Peyer's patch (tissue), 4 donors: ENCODE results near the gene NACC1. TPM values are rescaled to one million over a fixed set of nuclear protein-coding genes. Genes with fewer than 3 reads are reported as not detected.
"Not testable (repeated sequence)": the region's sequence is repeated elsewhere in the genome, so short reads cannot be mapped to it uniquely, and the experiment has no call there.

Experiments
- DNase-seq, 3 donors: peaks; one replicate each; pipeline ENCODE4 v3.0.0-alpha.2; 2017 to 2019
- H3K27ac ChIP-seq, 4 donors: fragments of 200-600 bp; sonication (generic); one replicate each; pipeline ENCODE4 v1.5.1; 2016 to 2019
- H3K27me3 ChIP-seq, 2 donors: fragments of 200-600 bp; sonication (generic); one replicate each; pipeline ENCODE4 v1.5.1; 2019
- H3K36me3 ChIP-seq, 3 donors: fragments of 200-600 bp; sonication (generic); one replicate each; pipeline ENCODE4 v1.5.1; 2016 to 2019
- H3K4me1 ChIP-seq, 4 donors: fragments of 200-600 bp; sonication (generic); one replicate each; pipeline ENCODE4 v1.5.1; 2016 to 2019
- H3K4me3 ChIP-seq, 4 donors: fragments of 200-600 bp; sonication (generic); 1 replicate in 3 of 4; 2 replicates in 1 of 4; pipeline ENCODE4 v1.5.1; 2016 to 2019; ENCODE audit warnings: mild to moderate bottlenecking in 1 of 4
- H3K9me3 ChIP-seq, 4 donors: fragments of 200-600 bp; sonication (generic); one replicate each; pipeline ENCODE4 v1.5.1; 2016 to 2019; ENCODE audit warnings: mild to moderate bottlenecking in 1 of 4
- POLR2A ChIP-seq, 2 donors: fragments of 450-650 bp; IDR thresholded peaks; one replicate each; pipeline ENCODE4 v1.5.1; 2017; ENCODE audit warnings: antibody characterized with exemption in 2 of 2, mild to moderate bottlenecking in 2 of 2, moderate library complexity in 2 of 2
- total RNA-seq, 4 donors: library from RNA; depleted of rRNA; stranded (reverse); fragments of >200 nt; gene quantifications; one replicate each; pipeline ENCODE4 v1.1.0, GENCODE V29; 2016
- TF ChIP-seq, protein P1 (sequence below), 6 experiments: fragments of 450-650 bp in 4 of 6; fragments of 200-600 bp in 2 of 6; sonication (generic) in 1 of 6; IDR thresholded peaks; one replicate each; pipeline ENCODE4 v1.5.1; 2017 to 2019; ENCODE audit warnings: antibody characterized with exemption in 6 of 6, mild to moderate bottlenecking in 3 of 6, moderate library complexity in 1 of 6

The NACC1 gene
- total RNA-seq, 4 donors from 2014 or later: 21.5 to 48.0 (median 37.1) TPM

GRCh38 chr19:13162724-13163608 lies 44.9 kb downstream of the NACC1 start:
- no peaks in the 10 kb centered on the region for H3K9me3 ChIP-seq
- peak; percentile 92 to 98 (median 98) for DNase-seq
- peak overlapping the region; percentile 88 to 98 (median 94) for H3K27ac ChIP-seq
- peak overlapping the region; percentile 37 to 57 (median 44) for H3K4me3 ChIP-seq
- peaks cover 17 to 48% (median 39%) of the 10 kb centered on the region in 4 donors for H3K4me1 ChIP-seq
- no peaks in the 10 kb centered on the region for H3K36me3 ChIP-seq
- H3K27me3 ChIP-seq: no peaks in the 10 kb centered on the region
- TF ChIP-seq POLR2A (IDR thresholded peaks at IDR 0.05): peak in 1 of 2 donors; percentile 95
- TF ChIP-seq, protein P1, sequence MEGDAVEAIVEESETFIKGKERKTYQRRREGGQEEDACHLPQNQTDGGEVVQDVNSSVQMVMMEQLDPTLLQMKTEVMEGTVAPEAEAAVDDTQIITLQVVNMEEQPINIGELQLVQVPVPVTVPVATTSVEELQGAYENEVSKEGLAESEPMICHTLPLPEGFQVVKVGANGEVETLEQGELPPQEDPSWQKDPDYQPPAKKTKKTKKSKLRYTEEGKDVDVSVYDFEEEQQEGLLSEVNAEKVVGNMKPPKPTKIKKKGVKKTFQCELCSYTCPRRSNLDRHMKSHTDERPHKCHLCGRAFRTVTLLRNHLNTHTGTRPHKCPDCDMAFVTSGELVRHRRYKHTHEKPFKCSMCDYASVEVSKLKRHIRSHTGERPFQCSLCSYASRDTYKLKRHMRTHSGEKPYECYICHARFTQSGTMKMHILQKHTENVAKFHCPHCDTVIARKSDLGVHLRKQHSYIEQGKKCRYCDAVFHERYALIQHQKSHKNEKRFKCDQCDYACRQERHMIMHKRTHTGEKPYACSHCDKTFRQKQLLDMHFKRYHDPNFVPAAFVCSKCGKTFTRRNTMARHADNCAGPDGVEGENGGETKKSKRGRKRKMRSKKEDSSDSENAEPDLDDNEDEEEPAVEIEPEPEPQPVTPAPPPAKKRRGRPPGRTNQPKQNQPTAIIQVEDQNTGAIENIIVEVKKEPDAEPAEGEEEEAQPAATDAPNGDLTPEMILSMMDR (IDR thresholded peaks at IDR 0.05): no peak

DNA sequence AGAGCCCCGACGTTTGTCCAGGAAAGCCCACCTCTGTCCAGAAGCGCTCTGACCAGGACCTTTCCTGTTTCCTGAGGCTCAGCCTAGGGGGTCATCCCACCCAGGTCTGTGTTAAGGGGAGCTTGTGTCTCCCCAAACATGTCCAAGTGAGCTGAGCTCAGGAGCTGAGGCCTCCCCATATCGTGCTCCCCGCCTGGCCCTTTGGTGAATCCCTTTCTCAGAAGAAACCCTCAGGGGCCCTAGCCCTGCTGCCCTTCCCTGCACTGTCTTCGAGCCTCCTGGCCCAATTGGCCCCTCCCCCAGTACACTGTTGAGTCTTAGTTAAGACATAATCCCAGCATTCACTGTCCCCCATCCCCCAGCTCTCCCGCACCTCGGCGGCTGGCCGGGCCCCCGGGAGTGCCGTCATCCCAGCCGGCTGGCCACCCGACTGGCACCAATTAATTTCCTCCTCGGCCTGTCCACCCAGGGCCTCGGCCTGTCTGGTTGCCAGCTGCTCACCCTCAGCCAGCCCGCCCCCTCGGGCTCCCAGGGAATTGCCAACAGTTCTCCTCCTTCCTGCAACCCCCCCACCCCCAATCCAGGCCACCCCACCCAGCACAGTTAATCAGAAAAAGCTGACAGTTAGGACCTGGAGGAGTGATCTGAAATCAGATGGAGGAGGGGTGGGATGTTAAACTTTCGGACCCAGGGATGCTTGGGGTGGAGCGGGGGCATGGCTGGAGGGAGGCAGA lies 45.7 kb downstream of the NACC1 start:
- DNase-seq: peak; percentile 71 to 83 (median 74)
- Histone ChIP-seq H3K36me3 (no peaks in the 10 kb centered on the region), H3K9me3 (no peaks in the 10 kb centered on the region), H3K4me3 (peak overlapping the region; percentile 3 to 57 (median 44)), H3K27me3 (no peaks in the 10 kb centered on the region), H3K4me1 (peaks cover 17 to 51% (median 43%) of the 10 kb centered on the region in 4 donors), H3K27ac (peak overlapping the region; percentile 88 to 98 (median 94))
- TF ChIP-seq, protein P1 (IDR thresholded peaks at IDR 0.05): no peak
- peak in 1 of 2 donors; percentile 26 for TF ChIP-seq POLR2A (IDR thresholded peaks at IDR 0.05)

GRCh38 chr19:13164343-13165161 lies 46.5 kb downstream of the NACC1 start:
- Histone ChIP-seq H3K4me3 (peak overlapping the region in 3 of 4 donors; percentile 3 to 57 (median 40)), H3K9me3 (no peaks in the 10 kb centered on the region), H3K27ac (peak overlapping the region; percentile 88 to 98 (median 94)), H3K36me3 (no peaks in the 10 kb centered on the region), H3K27me3 (no peaks in the 10 kb centered on the region), H3K4me1 (peaks cover 17 to 59% (median 46%) of the 10 kb centered on the region in 4 donors)
- TF ChIP-seq, protein P1 (IDR thresholded peaks at IDR 0.05): no peak
- no peak for TF ChIP-seq POLR2A (IDR thresholded peaks at IDR 0.05)
- peak; percentile 55 to 74 (median 70) for DNase-seq

GRCh38 chr19:13165162-13165997 lies 47.3 kb downstream of the NACC1 start:
- TF ChIP-seq, protein P1 (IDR thresholded peaks at IDR 0.05): no peak
- no peak for TF ChIP-seq POLR2A (IDR thresholded peaks at IDR 0.05)
- peaks cover 21 to 67% (median 46%) of the 10 kb centered on the region in 4 donors for H3K4me1 ChIP-seq
- no peak for DNase-seq
- H3K9me3 ChIP-seq: no peaks in the 10 kb centered on the region
- H3K27me3 ChIP-seq: no peaks in the 10 kb centered on the region
- no peak overlapping the region for H3K4me3 ChIP-seq
- H3K27ac ChIP-seq: peak overlapping the region; percentile 88 to 98 (median 94)
- H3K36me3 ChIP-seq: no peaks in the 10 kb centered on the region

- not testable (repeated sequence) for H3K4me3 ChIP-seq, H3K27me3 ChIP-seq, H3K9me3 ChIP-seq, DNase-seq, H3K36me3 ChIP-seq
- Histone ChIP-seq H3K27ac (peak overlapping the region; percentile 88 to 94 (median 94)), H3K4me1 (peaks cover 18 to 68% (median 46%) of the 10 kb centered on the region in 4 donors)
Measured at GRCh38 chr19:13166151-13166550, 48.1 kb downstream of the NACC1 start.
